ENCODE data around the gene MCF2L. TPM values are rescaled to one million over a fixed set of nuclear protein-coding genes. Genes with fewer than 3 reads are reported as not detected.

MCF2L gene
- total RNA-seq, 2 experiments from 2014 or later, result 13.0 to 13.5 TPM

DNA sequence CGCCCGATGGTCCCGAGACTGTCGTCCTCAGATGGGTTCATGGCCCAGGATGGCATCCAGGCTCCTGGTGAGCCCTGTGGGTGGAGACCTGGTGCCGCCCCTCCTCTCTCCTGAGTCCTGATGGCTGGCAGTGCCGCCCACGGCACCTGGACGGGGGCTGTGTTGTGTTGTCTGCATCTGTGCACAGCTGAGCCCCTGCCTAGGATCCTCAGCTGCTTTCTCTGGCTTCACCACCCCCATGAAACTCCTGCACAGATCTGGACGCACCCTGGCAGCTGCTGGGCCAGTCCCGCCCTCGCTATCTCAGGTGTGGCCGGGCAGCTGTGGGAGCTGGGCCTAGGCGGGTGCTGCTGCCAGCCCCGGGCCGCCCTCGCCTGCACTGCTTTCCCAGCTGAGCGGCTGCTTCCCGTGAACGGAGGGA is 27.7 kb downstream of the MCF2L start:
- Histone ChIP-seq H3K36me3 (ENCODE audit: insufficient read depth, low read length) (no peaks in the 10 kb centered on the region), H3K4me1 (ENCODE audit: insufficient read depth, low read length) (peaks cover 7% of the 10 kb centered on the region), H3K4me3 (ENCODE audit: low read length) (no peak overlapping the region), H3K27me3 (ENCODE audit: control insufficient read depth in 1 of 2, insufficient read depth in 2 of 2, low read length in 2 of 2) (no peaks in the 10 kb centered on the region), H3K9me3 (ENCODE audit: control insufficient read depth in 1 of 2, insufficient read depth in 1 of 2, low read length in 2 of 2) (no peaks in the 10 kb centered on the region), H3K27ac (ENCODE audit: low read depth in 1 of 2, low read length in 2 of 2) (no peak overlapping the region)
- CTCF ChIA-PET, result no interaction called here
- Mint-ChIP-seq H3K4me3 (no peak overlapping the region), H3K36me3 (ENCODE audit: low read depth) (no peaks in the 10 kb centered on the region), H3K4me1 (ENCODE audit: low read depth) (no peaks in the 10 kb centered on the region), H3K9me3 (no peaks in the 10 kb centered on the region), H3K27me3 (peaks cover 4% of the 10 kb centered on the region), H3K27ac (no peak overlapping the region)
- intact Hi-C loops (cut with DNase I, micrococcal nuclease), result no loop called here
- DNase-seq, result no peak
- TF ChIP-seq, protein P1, sequence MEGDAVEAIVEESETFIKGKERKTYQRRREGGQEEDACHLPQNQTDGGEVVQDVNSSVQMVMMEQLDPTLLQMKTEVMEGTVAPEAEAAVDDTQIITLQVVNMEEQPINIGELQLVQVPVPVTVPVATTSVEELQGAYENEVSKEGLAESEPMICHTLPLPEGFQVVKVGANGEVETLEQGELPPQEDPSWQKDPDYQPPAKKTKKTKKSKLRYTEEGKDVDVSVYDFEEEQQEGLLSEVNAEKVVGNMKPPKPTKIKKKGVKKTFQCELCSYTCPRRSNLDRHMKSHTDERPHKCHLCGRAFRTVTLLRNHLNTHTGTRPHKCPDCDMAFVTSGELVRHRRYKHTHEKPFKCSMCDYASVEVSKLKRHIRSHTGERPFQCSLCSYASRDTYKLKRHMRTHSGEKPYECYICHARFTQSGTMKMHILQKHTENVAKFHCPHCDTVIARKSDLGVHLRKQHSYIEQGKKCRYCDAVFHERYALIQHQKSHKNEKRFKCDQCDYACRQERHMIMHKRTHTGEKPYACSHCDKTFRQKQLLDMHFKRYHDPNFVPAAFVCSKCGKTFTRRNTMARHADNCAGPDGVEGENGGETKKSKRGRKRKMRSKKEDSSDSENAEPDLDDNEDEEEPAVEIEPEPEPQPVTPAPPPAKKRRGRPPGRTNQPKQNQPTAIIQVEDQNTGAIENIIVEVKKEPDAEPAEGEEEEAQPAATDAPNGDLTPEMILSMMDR (IDR thresholded peaks at IDR 0.05), result no peak
- no peak for ATAC-seq (ENCODE audit: poor library complexity)
- POLR2A ChIA-PET, result no interaction called here

DNA sequence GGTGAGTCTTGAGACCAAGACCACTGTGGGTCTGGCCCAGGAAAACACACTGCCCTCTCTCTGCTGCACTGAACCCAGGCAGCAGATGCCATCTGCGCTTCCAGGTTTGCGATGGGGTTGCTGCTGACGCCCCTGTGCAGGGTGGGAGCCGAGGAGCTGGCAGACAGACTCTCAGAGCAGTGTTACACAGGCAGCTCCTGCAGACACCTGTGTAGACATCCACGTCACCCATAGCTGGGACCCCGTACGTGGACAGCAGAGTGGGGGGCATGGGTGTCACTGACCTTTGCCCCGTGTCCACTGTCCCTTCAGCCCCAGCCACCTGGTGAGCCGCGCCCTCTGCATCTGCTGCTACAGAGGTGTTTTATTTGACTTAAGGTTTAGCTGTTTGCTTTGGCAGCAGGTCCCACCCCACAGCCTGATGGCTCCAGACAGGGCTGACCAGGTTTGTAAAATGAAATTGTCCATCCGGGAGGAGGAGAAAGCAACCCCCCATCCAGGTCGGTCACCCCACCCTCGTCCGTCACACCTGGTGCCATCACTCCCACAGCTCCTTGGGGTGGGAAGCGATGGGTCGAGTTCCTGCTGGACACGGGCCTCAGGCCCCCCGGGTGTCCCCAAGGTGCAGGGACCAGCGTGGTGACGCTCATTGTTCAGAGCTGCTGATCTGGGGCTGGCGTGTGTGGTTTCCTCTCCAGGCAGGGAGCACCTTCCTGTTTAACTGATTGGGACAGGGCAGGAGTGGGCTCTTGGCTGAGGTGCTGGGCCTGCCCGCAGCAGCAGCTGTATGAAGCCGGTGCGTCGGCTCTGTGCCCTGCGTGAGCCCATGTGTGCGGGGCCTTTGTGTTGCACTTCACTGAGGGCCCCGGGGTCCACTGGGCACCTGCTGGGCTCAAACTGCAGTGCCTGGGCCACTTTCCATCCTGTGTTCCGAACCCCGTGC is 28.4 kb downstream of the MCF2L start:
- Histone ChIP-seq H3K9me3 (ENCODE audit: control insufficient read depth in 1 of 2, insufficient read depth in 1 of 2, low read length in 2 of 2) (no peaks in the 10 kb centered on the region), H3K27ac (ENCODE audit: low read depth in 1 of 2, low read length in 2 of 2) (no peak overlapping the region), H3K4me1 (ENCODE audit: insufficient read depth, low read length) (peaks cover 7% of the 10 kb centered on the region), H3K27me3 (ENCODE audit: control insufficient read depth in 1 of 2, insufficient read depth in 2 of 2, low read length in 2 of 2) (no peaks in the 10 kb centered on the region), H3K4me3 (ENCODE audit: low read length) (no peak overlapping the region), H3K36me3 (ENCODE audit: insufficient read depth, low read length) (no peaks in the 10 kb centered on the region)
- intact Hi-C loops (cut with DNase I, micrococcal nuclease), result no loop called here
- TF ChIP-seq, protein P1 (IDR thresholded peaks at IDR 0.05), result no peak
- Mint-ChIP-seq H3K27ac (no peak overlapping the region), H3K27me3 (peaks cover 4% of the 10 kb centered on the region), H3K36me3 (ENCODE audit: low read depth) (no peaks in the 10 kb centered on the region), H3K4me3 (no peak overlapping the region), H3K4me1 (ENCODE audit: low read depth) (no peaks in the 10 kb centered on the region), H3K9me3 (no peaks in the 10 kb centered on the region)
- ChIA-PET POLR2A (no interaction called here), CTCF (no interaction called here)
- ATAC-seq (ENCODE audit: poor library complexity), result no peak
- no peak for DNase-seq

DNA sequence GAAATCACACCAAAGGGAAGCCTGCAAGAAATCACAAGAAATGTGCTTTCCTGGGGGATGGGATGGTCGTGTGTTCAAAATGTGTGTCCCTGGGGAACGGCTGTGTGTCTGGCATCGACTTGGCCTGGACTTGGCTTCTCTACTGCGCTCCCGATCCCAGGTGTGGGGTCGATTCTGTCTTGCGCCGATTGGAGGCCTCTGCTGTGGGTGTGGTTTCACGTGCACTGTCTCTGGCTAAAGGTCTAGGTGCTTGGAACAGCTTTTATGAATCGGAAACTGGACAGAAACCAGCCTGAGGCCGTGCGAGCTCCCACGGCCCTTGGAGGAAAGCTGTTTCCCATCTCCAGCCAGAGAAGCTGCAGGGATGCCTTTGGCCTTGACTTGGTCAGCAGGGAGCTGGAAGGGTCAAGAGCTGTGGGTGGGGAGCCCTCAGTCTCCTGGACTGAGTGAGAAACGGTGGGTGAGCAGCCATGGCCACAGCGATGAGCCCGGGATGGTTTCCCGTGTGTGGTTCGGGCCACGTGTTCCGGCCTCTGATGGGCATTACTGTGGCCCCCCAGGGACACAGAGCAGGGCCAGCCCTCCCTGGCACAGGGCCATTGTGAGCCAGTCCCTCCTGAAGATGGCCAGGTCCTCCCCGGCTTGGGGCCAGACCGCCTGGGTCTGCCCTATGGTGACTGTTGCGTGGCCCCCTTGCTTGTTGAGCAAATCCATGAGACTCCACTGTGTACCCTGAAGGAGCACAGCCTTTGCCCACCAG is 29.7 kb downstream of the MCF2L start:
- intact Hi-C loops (cut with DNase I, micrococcal nuclease), result no loop called here
- POLR2A ChIA-PET, result no interaction called here
- H3K4me3 Mint-ChIP-seq, result no peak overlapping the region
- H3K4me1 Mint-ChIP-seq (ENCODE audit: low read depth), result no peaks in the 10 kb centered on the region
- Histone ChIP-seq H3K36me3 (ENCODE audit: insufficient read depth, low read length) (no peaks in the 10 kb centered on the region), H3K9me3 (ENCODE audit: control insufficient read depth in 1 of 2, insufficient read depth in 1 of 2, low read length in 2 of 2) (no peaks in the 10 kb centered on the region), H3K27me3 (ENCODE audit: control insufficient read depth in 1 of 2, insufficient read depth in 2 of 2, low read length in 2 of 2) (no peaks in the 10 kb centered on the region), H3K27ac (ENCODE audit: low read depth in 1 of 2, low read length in 2 of 2) (no peak overlapping the region), H3K4me3 (ENCODE audit: low read length) (no peak overlapping the region), H3K4me1 (ENCODE audit: insufficient read depth, low read length) (peaks cover 7% of the 10 kb centered on the region)
- DNase-seq (no peak), ATAC-seq (ENCODE audit: poor library complexity) (no peak)
- H3K27ac Mint-ChIP-seq, result no peak overlapping the region
- TF ChIP-seq, protein P1 (IDR thresholded peaks at IDR 0.05), result no peak
- peaks cover 4% of the 10 kb centered on the region for H3K27me3 Mint-ChIP-seq
- no peaks in the 10 kb centered on the region for H3K36me3 Mint-ChIP-seq (ENCODE audit: low read depth)
- CTCF ChIA-PET, result no interaction called here
- H3K9me3 Mint-ChIP-seq, result no peaks in the 10 kb centered on the region

All from CD4-positive, alpha-beta T cell (primary cell).